Natural killer cell (primary cell): Measurements from ENCODE around the gene KRTAP10-9. TPM values are rescaled to one million over a fixed set of nuclear protein-coding genes. Genes with fewer than 3 reads are reported as not detected.

ENCODE experiments used
- ATAC-seq, 3 donors: fragments of 150-1000 bp in 2 of 3; fragments of 200-7000 bp in 1 of 3; cut with Tn5 transposase; 1 replicate in 1 of 3; 2 replicates in 2 of 3; pipeline ENCODE4 v1.10.0; 2021; ENCODE audit warnings: mild to moderate bottlenecking in 2 of 3, moderate library complexity in 2 of 3
- DNase-seq, 2 donors: peaks; one replicate each; pipeline versions ENCODE4 v3.0.0 to v3.0.0-alpha.2; 2013 to 2021; ENCODE audit warnings: mixed read lengths in 1 of 2
- H3K27ac ChIP-seq: one replicate; pipeline ENCODE4 v1.5.1; 2013; ENCODE audit warnings: mild to moderate bottlenecking, low read length
- H3K27me3 ChIP-seq: one replicate; pipeline ENCODE4 v1.6.1; 2013; ENCODE audit warnings: low read length; ENCODE audit not compliant: control insufficient read depth, insufficient read depth
- H3K36me3 ChIP-seq: one replicate; pipeline ENCODE4 v1.6.1; 2013; ENCODE audit warnings: low read length; ENCODE audit not compliant: control insufficient read depth, insufficient read depth
- H3K4me1 ChIP-seq: one replicate; pipeline ENCODE4 v1.6.1; 2013; ENCODE audit warnings: low read length; ENCODE audit not compliant: control insufficient read depth, insufficient read depth
- H3K4me3 ChIP-seq: one replicate; pipeline ENCODE4 v1.5.1; 2013; ENCODE audit warnings: low read length
- H3K9me3 ChIP-seq: one replicate; pipeline ENCODE4 v1.6.1; 2013; ENCODE audit warnings: low read length; ENCODE audit not compliant: control insufficient read depth, insufficient read depth
- H3K27ac Mint-ChIP-seq, 2 donors: one replicate each; pipeline ENCODE4 v1.8.0; 2022; ENCODE audit warnings: mild to moderate bottlenecking in 2 of 2, mixed read lengths in 2 of 2, moderate library complexity in 1 of 2
- H3K27me3 Mint-ChIP-seq, 2 donors: one replicate each; pipeline ENCODE4 v1.8.0; 2022; ENCODE audit warnings: low read depth in 2 of 2, mixed read lengths in 2 of 2
- H3K36me3 Mint-ChIP-seq: one replicate; pipeline ENCODE4 v1.8.0; 2022; ENCODE audit warnings: mixed read lengths
- H3K4me1 Mint-ChIP-seq, 2 donors: one replicate each; pipeline ENCODE4 v1.8.0; 2022; ENCODE audit warnings: mixed read lengths in 2 of 2
- H3K4me3 Mint-ChIP-seq: one replicate; pipeline ENCODE4 v1.8.0; 2022; ENCODE audit warnings: mild to moderate bottlenecking, moderate library complexity, mixed read lengths
- H3K9me3 Mint-ChIP-seq, 2 donors: one replicate each; pipeline ENCODE4 v1.8.0; 2022; ENCODE audit warnings: mixed read lengths in 2 of 2
- WGBS: methylation state at CpG from one replicate; pipeline ENCODE4 v1.1.7; 2013; ENCODE audit warnings: missing lambda C conversion rate; ENCODE audit not compliant: insufficient coverage; 5-methylcytosine and 5-hydroxymethylcytosine counted together
- intact Hi-C: fragments of 100-400 bp; cut with micrococcal nuclease; formaldehyde crosslinking; loops from one replicate; pipeline ENCODE4 v1.14.2; 2022
- total RNA-seq, 4 donors: library from RNA; stranded (reverse); fragments of 120-200 nt in 1 of 4; gene quantifications; one replicate each; pipeline versions ENCODE4 v1.2.3 to v1.2.4, GENCODE V29; 2013 to 2022
- TF ChIP-seq, protein P1 (sequence below): fragments of 200-600 bp; IDR thresholded peaks from one replicate; pipeline ENCODE4 v1.8.0; 2022; ENCODE audit warnings: antibody characterized with exemption

The KRTAP10-9 gene, protein sequence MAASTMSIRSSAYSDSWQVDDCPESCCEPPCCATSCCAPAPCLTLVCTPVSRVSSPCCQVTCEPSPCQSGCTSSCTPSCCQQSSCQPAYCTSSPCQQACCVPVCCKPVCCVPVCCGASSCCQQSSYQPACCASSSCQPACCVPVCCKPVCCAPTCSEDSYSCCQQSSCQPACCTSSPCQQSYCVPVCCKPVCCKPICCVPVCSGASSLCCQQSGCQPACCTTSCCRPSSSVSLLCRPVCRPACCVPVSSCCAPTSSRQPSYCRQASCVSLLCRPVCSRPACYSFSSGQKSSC
- not detected for total RNA-seq
- not detected for total RNA-seq (2013)

DNA sequence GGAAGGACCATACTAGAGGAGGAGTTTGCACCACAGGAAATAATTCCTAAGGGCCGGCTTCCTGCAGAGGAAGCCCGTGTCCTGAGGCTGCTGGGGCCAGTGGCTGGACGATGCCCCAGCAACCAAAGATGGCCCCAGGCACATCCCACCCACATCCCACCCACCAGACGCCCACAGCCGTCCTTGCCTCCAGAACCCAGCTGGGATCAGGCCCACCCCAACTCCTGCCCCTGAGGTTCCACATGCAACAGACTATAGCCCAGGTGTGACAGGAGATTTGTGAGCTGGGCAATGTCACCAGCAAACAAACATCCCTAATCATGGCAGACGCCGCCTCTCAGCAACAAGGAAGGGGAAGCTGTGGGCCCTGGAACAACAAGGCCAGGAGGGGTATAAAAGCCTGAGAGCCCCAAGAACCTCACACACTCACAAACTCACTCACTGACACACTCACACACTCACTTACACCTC lies at the start of gene KRTAP10-9:
KRTAP10-9 (plus strand) TSS at position 421 of the 471 bp plus-strand sequence. CDS start 79 bp downstream, outside the sequence.
- DNase-seq (no peak), ATAC-seq (no peak)
- peaks cover 25% of the 10 kb centered on the region for H3K9me3 ChIP-seq
- H3K4me3 Mint-ChIP-seq: peak within 1 kb of the TSS; percentile 71
- H3K27ac ChIP-seq: peak within 1 kb of the TSS; percentile 8
- TF ChIP-seq, protein P1, sequence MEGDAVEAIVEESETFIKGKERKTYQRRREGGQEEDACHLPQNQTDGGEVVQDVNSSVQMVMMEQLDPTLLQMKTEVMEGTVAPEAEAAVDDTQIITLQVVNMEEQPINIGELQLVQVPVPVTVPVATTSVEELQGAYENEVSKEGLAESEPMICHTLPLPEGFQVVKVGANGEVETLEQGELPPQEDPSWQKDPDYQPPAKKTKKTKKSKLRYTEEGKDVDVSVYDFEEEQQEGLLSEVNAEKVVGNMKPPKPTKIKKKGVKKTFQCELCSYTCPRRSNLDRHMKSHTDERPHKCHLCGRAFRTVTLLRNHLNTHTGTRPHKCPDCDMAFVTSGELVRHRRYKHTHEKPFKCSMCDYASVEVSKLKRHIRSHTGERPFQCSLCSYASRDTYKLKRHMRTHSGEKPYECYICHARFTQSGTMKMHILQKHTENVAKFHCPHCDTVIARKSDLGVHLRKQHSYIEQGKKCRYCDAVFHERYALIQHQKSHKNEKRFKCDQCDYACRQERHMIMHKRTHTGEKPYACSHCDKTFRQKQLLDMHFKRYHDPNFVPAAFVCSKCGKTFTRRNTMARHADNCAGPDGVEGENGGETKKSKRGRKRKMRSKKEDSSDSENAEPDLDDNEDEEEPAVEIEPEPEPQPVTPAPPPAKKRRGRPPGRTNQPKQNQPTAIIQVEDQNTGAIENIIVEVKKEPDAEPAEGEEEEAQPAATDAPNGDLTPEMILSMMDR: no peak
- H3K27me3 Mint-ChIP-seq: peaks cover 0 to 3% of the 10 kb centered on the region in 2 donors
- peaks cover 37% of the 10 kb centered on the region for H3K36me3 Mint-ChIP-seq
- H3K27me3 ChIP-seq: no peaks in the 10 kb centered on the region
- H3K4me1 Mint-ChIP-seq: peaks cover 43 to 59% of the 10 kb centered on the region in 2 donors
- H3K4me1 ChIP-seq: peaks cover 56% of the 10 kb centered on the region
- intact Hi-C loops: loop anchor here (2.0 to 10.0 kb wide), 2 partner anchors 32 to 88 kb away; partner anchors contain the start of gene TSPEAR
- H3K9me3 Mint-ChIP-seq: peaks cover 16 to 26% of the 10 kb centered on the region in 2 donors
- no peak within 1 kb of the TSS for H3K4me3 ChIP-seq
- no peaks in the 10 kb centered on the region for H3K36me3 ChIP-seq
- H3K27ac Mint-ChIP-seq: peak within 1 kb of the TSS; percentile 74 to 86
- WGBS: 53% methylated on average over 7 of the region's 7 CpGs

DNA sequence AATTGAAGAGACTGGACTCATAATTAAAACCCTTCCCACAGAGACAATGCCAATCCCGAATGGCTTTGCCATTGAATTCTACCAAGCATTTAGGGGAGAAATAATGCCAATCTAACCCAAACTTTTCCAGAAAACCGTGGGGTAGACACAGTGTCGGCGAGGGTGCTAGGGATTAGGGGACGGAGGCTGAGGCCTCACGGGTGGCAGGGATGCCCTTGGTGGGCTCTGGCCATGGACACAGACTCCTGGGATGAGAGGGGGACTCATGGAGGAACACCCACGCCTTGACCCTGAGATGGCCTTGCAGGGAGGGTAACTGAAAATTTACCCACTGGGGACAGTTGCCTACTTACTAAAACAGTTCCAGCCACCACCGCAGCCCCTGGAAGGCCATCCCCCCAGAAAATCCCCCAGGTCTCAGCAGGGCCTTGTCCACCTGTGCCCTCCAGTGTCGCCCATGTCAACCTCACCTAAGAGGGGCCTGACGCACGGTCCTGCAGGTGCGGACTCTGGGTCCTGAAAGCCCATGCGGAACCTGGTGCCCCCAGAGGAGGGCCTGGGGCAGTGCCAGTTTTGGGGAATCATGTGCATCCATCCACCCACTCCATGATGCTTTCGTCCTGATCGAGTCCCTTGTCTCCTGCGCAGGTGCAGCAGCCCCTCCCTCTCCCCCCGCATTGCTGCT lies 48.4 kb upstream of the KRTAP10-9 start:
- Histone ChIP-seq H3K27ac (no peak overlapping the region), H3K36me3 (no peaks in the 10 kb centered on the region), H3K4me3 (no peak overlapping the region), H3K27me3 (no peaks in the 10 kb centered on the region), H3K9me3 (peaks cover 7% of the 10 kb centered on the region), H3K4me1 (no peaks in the 10 kb centered on the region)
- Mint-ChIP-seq H3K36me3 (peaks cover 18% of the 10 kb centered on the region), H3K4me3 (no peak overlapping the region), H3K4me1 (peaks cover 5 to 17% of the 10 kb centered on the region in 2 donors), H3K9me3 (peaks cover 2 to 18% of the 10 kb centered on the region in 2 donors), H3K27ac (no peak overlapping the region), H3K27me3 (peaks cover 45 to 47% of the 10 kb centered on the region in 2 donors)
- intact Hi-C loops: no loop called here
- WGBS: 96% methylated on average over 17 of the region's 17 CpGs
- TF ChIP-seq, protein P1: no peak
- DNase-seq (no peak), ATAC-seq (no peak)

DNA sequence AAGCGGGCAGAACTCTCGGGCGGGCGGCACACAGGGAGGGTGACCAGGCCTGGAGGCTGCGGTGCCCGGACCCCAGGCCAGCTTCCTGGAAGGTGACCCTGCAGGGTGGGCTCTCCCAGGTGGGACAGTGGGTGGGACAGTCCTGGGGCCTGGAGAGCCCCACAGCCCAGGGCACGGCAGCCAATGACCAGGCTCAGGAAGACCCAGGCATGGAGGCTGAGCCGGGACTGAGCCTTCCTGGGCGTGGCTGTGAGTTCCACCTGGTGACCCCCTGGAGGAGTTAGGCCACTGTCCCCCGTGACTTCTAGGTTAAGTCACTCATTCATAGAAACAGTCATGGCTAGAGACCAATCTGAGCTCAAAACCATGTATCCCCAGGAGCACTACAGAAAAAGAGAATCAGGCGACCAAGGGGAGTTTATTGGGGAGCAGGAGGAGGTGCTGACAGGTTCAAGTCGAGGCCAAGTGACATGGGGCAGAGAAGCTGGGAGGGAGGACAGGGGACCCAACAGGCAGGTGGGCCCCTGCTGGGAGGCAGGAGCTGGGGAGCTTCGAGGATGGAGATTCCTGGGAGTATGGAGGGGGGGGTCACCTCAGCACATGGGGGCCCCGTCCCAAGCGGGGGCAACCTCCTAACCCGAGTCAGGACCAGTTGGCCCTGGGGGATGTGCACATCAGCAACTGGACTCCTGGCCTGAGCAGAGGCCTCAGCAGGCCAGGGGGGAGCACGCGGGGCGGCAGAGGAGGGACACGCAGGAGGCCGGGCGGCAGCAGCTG lies 47.6 kb upstream of the KRTAP10-9 start:
- DNase-seq: no peak
- peaks cover 7% of the 10 kb centered on the region for H3K9me3 ChIP-seq
- Mint-ChIP-seq H3K9me3 (peaks cover 2 to 18% of the 10 kb centered on the region in 2 donors), H3K36me3 (peaks cover 18% of the 10 kb centered on the region), H3K27ac (no peak overlapping the region), H3K4me3 (no peak overlapping the region), H3K4me1 (peaks cover 5 to 14% of the 10 kb centered on the region in 2 donors), H3K27me3 (peaks cover 49 to 51% of the 10 kb centered on the region in 2 donors)
- H3K27me3 ChIP-seq: no peaks in the 10 kb centered on the region
- H3K4me3 ChIP-seq: no peak overlapping the region
- no peak for ATAC-seq
- no peak overlapping the region for H3K27ac ChIP-seq
- WGBS: 83% methylated on average over 22 of the region's 22 CpGs
- no peaks in the 10 kb centered on the region for H3K4me1 ChIP-seq
- intact Hi-C loops: no loop called here
- H3K36me3 ChIP-seq: no peaks in the 10 kb centered on the region
- TF ChIP-seq, protein P1: no peak
